ENCODE data around the gene CCDC32. TPM values are rescaled to one million over a fixed set of nuclear protein-coding genes. Genes with fewer than 3 reads are reported as not detected.

The CCDC32 gene
- total RNA-seq, 4 donors from 2014 or later: 18.2 to 39.3 (median 29.3) TPM

GRCh38 chr15:40534371-40534770, 30.5 kb downstream of the CCDC32 start:
- DNase-seq: no peak
- Histone ChIP-seq H3K36me3 (no peaks in the 10 kb centered on the region), H3K4me3 (no peak overlapping the region), H3K27me3 (no peaks in the 10 kb centered on the region), H3K27ac (no peak overlapping the region), H3K9me3 (no peaks in the 10 kb centered on the region), H3K4me1 (no peaks in the 10 kb centered on the region)
- intact Hi-C loops (cut with DNase I; ENCODE audit: low total_unique reads): no loop called here
- TF ChIP-seq POLR2A (IDR thresholded peaks at IDR 0.05): no peak
- TF ChIP-seq CTCF (IDR thresholded peaks at IDR 0.05): no peak

GRCh38 chr15:40533763-40534364, 31.0 kb downstream of the CCDC32 start:
- H3K36me3 ChIP-seq: no peaks in the 10 kb centered on the region
- H3K4me3 ChIP-seq: no peak overlapping the region
- no peaks in the 10 kb centered on the region for H3K9me3 ChIP-seq
- no peaks in the 10 kb centered on the region for H3K27me3 ChIP-seq
- H3K4me1 ChIP-seq: no peaks in the 10 kb centered on the region
- no peak for DNase-seq
- no peak overlapping the region for H3K27ac ChIP-seq
- intact Hi-C loops (cut with DNase I; ENCODE audit: low total_unique reads): no loop called here
- TF ChIP-seq POLR2A (IDR thresholded peaks at IDR 0.05): no peak
- no peak for TF ChIP-seq CTCF (IDR thresholded peaks at IDR 0.05)

- Histone ChIP-seq H3K36me3 (no peaks in the 10 kb centered on the region), H3K27ac (no peak overlapping the region), H3K9me3 (no peaks in the 10 kb centered on the region), H3K4me3 (no peak overlapping the region), H3K4me1 (no peaks in the 10 kb centered on the region), H3K27me3 (no peaks in the 10 kb centered on the region)
- TF ChIP-seq CTCF (IDR thresholded peaks at IDR 0.05) (no peak), POLR2A (IDR thresholded peaks at IDR 0.05) (no peak)
- no peak for DNase-seq
- intact Hi-C loops (cut with DNase I; ENCODE audit: low total_unique reads): no loop called here
Measured at GRCh38 chr15:40528801-40529200, 36.0 kb downstream of the CCDC32 start.

- no peaks in the 10 kb centered on the region for H3K4me1 ChIP-seq
- H3K4me3 ChIP-seq: no peak overlapping the region
- TF ChIP-seq CTCF (IDR thresholded peaks at IDR 0.05) (no peak), POLR2A (IDR thresholded peaks at IDR 0.05) (no peak)
- intact Hi-C loops (cut with DNase I; ENCODE audit: low total_unique reads): no loop called here
- no peaks in the 10 kb centered on the region for H3K9me3 ChIP-seq
- no peaks in the 10 kb centered on the region for H3K27me3 ChIP-seq
- H3K36me3 ChIP-seq: no peaks in the 10 kb centered on the region
- H3K27ac ChIP-seq: no peak overlapping the region
- DNase-seq: no peak
Measured at GRCh38 chr15:40525855-40526254, 39.0 kb downstream of the CCDC32 start.

- no peak overlapping the region for H3K27ac ChIP-seq
- intact Hi-C loops (cut with DNase I; ENCODE audit: low total_unique reads): no loop called here
- H3K36me3 ChIP-seq: no peaks in the 10 kb centered on the region
- no peak overlapping the region for H3K4me3 ChIP-seq
- no peaks in the 10 kb centered on the region for H3K9me3 ChIP-seq
- H3K4me1 ChIP-seq: no peaks in the 10 kb centered on the region
- DNase-seq: no peak
- TF ChIP-seq POLR2A (IDR thresholded peaks at IDR 0.05) (no peak), CTCF (IDR thresholded peaks at IDR 0.05) (no peak)
- H3K27me3 ChIP-seq: no peaks in the 10 kb centered on the region
Measured at GRCh38 chr15:40523611-40524010, 41.2 kb downstream of the CCDC32 start.

All from uterus (tissue), 4 donors.